ENCODE results near the gene ALDH1L1.

The ALDH1L1 gene

GRCh38 chr3:126154391-126155279 lies 25.8 kb downstream of the ALDH1L1 start:
- DNase-seq (ENCODE audit: low spot score) = no peak

GRCh38 chr3:126153695-126154360 lies 26.6 kb downstream of the ALDH1L1 start:
- no peak for DNase-seq (ENCODE audit: low spot score)

- no peak for DNase-seq (ENCODE audit: low spot score)
These were observed 27.3 kb downstream of the ALDH1L1 start for GRCh38 chr3:126152901-126153694.

- no peak for DNase-seq (ENCODE audit: low spot score)
These were observed 27.9 kb downstream of the ALDH1L1 start for GRCh38 chr3:126152458-126152857.

GRCh38 chr3:126151562-126152302 lies 28.7 kb downstream of the ALDH1L1 start:
- no peak for DNase-seq (ENCODE audit: low spot score)

GRCh38 chr3:126149960-126150515 lies 30.3 kb downstream of the ALDH1L1 start:
- DNase-seq (ENCODE audit: low spot score) = no peak

GRCh38 chr3:126149256-126149902 lies 31.0 kb downstream of the ALDH1L1 start:
- no peak for DNase-seq (ENCODE audit: low spot score)

- DNase-seq (ENCODE audit: low spot score) = no peak
These were observed 32.3 kb downstream of the ALDH1L1 start for GRCh38 chr3:126147932-126148683.

- no peak for DNase-seq (ENCODE audit: low spot score)
These were observed 33.0 kb downstream of the ALDH1L1 start for GRCh38 chr3:126147147-126147931.

- no peak for DNase-seq (ENCODE audit: low spot score)
These were observed 33.8 kb downstream of the ALDH1L1 start for GRCh38 chr3:126146525-126147146.

GRCh38 chr3:126146034-126146433 lies 34.4 kb downstream of the ALDH1L1 start:
- no peak for DNase-seq (ENCODE audit: low spot score)

GRCh38 chr3:126142652-126143051 lies 37.7 kb downstream of the ALDH1L1 start:
- DNase-seq (ENCODE audit: low spot score) = no peak

- no peak for DNase-seq (ENCODE audit: low spot score)
These were observed 42.8 kb downstream of the ALDH1L1 start for GRCh38 chr3:126137490-126138130.

GRCh38 chr3:126136428-126137220 lies 43.8 kb downstream of the ALDH1L1 start:
- DNase-seq (ENCODE audit: low spot score) = no peak

- DNase-seq (ENCODE audit: low spot score) = no peak
These were observed 44.8 kb downstream of the ALDH1L1 start for GRCh38 chr3:126135406-126136076.

- no peak for DNase-seq (ENCODE audit: low spot score)
These were observed 45.3 kb downstream of the ALDH1L1 start for GRCh38 chr3:126135071-126135405.
